Measurements from ENCODE around the gene MRPS26.
A peak's percentile ranks its signal among the peaks of the same experiment; 100 is the strongest.
"Not testable (repeated sequence)": the region's sequence is repeated elsewhere in the genome, so short reads cannot be mapped to it uniquely, and the experiment has no call there.

Gene MRPS26

DNA sequence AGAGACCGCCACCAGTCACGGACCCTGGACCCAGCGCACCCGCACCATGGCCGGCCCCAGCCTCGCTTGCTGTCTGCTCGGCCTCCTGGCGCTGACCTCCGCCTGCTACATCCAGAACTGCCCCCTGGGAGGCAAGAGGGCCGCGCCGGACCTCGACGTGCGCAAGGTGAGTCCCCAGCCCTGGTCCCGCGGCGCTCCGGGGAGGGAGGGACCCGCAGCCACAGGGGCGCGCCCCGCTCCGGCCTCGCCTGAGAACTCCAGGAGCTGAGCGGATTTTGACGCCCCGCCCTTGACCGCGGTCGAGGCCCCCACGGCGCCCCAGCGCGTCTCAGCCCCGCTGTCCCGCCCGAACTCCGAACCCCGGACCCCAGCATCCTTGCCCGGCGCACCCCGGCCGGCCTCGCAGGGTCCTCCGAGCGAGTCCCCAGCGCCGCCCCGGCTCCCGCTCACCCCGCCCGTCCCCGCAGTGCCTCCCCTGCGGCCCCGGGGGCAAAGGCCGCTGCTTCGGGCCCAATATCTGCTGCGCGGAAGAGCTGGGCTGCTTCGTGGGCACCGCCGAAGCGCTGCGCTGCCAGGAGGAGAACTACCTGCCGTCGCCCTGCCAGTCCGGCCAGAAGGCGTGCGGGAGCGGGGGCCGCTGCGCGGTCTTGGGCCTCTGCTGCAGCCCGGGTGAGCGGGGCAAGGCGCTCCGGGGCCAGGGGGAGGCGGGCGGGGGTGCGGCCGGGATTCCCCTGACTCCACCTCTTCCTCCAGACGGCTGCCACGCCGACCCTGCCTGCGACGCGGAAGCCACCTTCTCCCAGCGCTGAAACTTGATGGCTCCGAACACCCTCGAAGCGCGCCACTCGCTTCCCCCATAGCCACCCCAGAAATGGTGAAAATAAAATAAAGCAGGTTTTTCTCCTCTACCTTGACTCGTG lies 26.0 kb downstream of the MRPS26 start, which contains the start of gene OXT:
OXT (plus strand) TSS at position 11 of the 920 bp plus-strand sequence; CDS start at position 47, 36 bp downstream.
- H3K4me3 ChIP-seq (ENCODE audit: insufficient read depth in 1 of 2, low read depth in 1 of 2, low read length in 2 of 2) = peak within 1 kb of the TSS; percentile 18 to 60
- no peak within 1 kb of the TSS for H3K27ac ChIP-seq (ENCODE audit: low read length, poor library complexity, severe bottlenecking)
- H2BK120ac ChIP-seq (ENCODE audit: low read depth, low read length) = no peak within 1 kb of the TSS
- H3K9me3 ChIP-seq (ENCODE audit: control insufficient read depth, low read length) = no peaks in the 10 kb centered on the region
- H2BK15ac ChIP-seq (ENCODE audit: low read depth, poor library complexity, severe bottlenecking) = no peak within 1 kb of the TSS
- no peak for DNase-seq
- H4K8ac ChIP-seq (ENCODE audit: low read length) = peak within 1 kb of the TSS; percentile 41
- 16% methylated on average over 78 of the region's 95 CpGs for WGBS
- no peaks in the 10 kb centered on the region for H3K36me3 ChIP-seq (ENCODE audit: control insufficient read depth in 1 of 2, insufficient read depth in 2 of 2, low read depth in 1 of 2, low read length in 2 of 2)
- no peak within 1 kb of the TSS for H2BK12ac ChIP-seq (ENCODE audit: low read length in 2 of 2)
- no peak within 1 kb of the TSS for H2AFZ ChIP-seq (ENCODE audit: low read depth, low read length)
- H3K4me1 ChIP-seq (ENCODE audit: control insufficient read depth, insufficient read depth, low read depth, low read length) = peaks cover 14% of the 10 kb centered on the region
- H3K4me2 ChIP-seq (ENCODE audit: low read length, poor library complexity, severe bottlenecking) = peak within 1 kb of the TSS; percentile 44
- no peak within 1 kb of the TSS for H3K18ac ChIP-seq (ENCODE audit: low read depth in 1 of 2, low read length in 2 of 2)
- H3K4ac ChIP-seq (ENCODE audit: low read depth in 1 of 2, low read length in 2 of 2) = no peak within 1 kb of the TSS
- no peak within 1 kb of the TSS for H3K14ac ChIP-seq (ENCODE audit: low read length in 2 of 2)
- no peak within 1 kb of the TSS for H3K23ac ChIP-seq (ENCODE audit: low read length in 2 of 2)
- H2AK5ac ChIP-seq (ENCODE audit: low read length, severe bottlenecking) = no peak within 1 kb of the TSS
- peaks cover 22 to 34% of the 10 kb centered on the region in 2 experiments for H3K27me3 ChIP-seq (ENCODE audit: control insufficient read depth in 1 of 2, insufficient read depth in 1 of 2, low read length in 2 of 2)
- H3K79me1 ChIP-seq (replicated peaks; ENCODE audit: low read length, poor library complexity, severe bottlenecking) = no peaks in the 10 kb centered on the region
- H2BK5ac ChIP-seq (ENCODE audit: low read depth, low read length, poor library complexity, severe bottlenecking) = no peak within 1 kb of the TSS
- no peak within 1 kb of the TSS for H4K91ac ChIP-seq (ENCODE audit: low read length)
- H3K9ac ChIP-seq (ENCODE audit: low read length) = no peak within 1 kb of the TSS

DNA sequence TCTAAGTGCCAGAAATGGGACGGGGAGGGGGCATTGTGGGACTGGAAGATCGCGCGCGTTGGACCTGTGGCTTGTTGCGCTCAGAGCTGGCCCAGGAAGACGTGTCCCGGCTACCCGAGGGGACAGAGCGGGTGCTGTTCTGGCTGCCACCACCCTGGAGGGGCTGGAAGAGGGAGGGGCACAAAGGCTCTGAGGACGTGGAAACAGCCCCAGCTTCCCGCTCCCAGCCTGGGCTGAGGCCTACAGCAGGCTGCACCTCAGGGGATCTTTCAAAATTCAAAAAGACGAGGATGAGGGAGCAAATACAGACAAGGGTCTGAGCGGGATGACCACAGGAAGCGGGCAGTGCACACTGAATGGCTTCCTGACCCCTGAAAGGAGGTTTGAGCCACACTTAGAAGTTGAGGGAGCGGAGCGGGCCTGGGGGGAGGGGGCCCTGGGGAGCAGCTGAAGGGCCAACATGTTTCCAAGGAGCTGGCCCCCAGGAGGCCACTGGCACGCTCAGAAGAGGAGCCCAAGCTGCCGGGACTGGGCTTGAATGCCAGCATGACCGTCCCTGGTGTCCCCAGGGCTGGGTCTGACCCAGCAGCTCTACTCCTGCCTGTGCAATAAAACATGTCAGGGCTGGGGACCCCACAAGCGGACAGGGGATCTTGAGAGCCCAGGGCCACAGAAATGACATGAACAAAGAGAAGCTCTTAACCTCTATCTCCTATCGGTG lies 26.8 kb downstream of the MRPS26 start:
- no peak overlapping the region for H3K18ac ChIP-seq (ENCODE audit: low read depth in 1 of 2, low read length in 2 of 2)
- H4K8ac ChIP-seq (ENCODE audit: low read length) = no peak overlapping the region
- no peaks in the 10 kb centered on the region for H3K9me3 ChIP-seq (ENCODE audit: control insufficient read depth, low read length)
- H3K36me3 ChIP-seq (ENCODE audit: control insufficient read depth in 1 of 2, insufficient read depth in 2 of 2, low read depth in 1 of 2, low read length in 2 of 2) = no peaks in the 10 kb centered on the region
- H3K4me1 ChIP-seq (ENCODE audit: control insufficient read depth, insufficient read depth, low read depth, low read length) = peaks cover 11% of the 10 kb centered on the region
- H4K91ac ChIP-seq (ENCODE audit: low read length) = no peak overlapping the region
- peaks cover 22 to 38% of the 10 kb centered on the region in 2 experiments for H3K27me3 ChIP-seq (ENCODE audit: control insufficient read depth in 1 of 2, insufficient read depth in 1 of 2, low read length in 2 of 2)
- WGBS = 83% methylated on average over 22 of the region's 22 CpGs
- H2AFZ ChIP-seq (ENCODE audit: low read depth, low read length) = no peak overlapping the region
- no peak overlapping the region for H2AK5ac ChIP-seq (ENCODE audit: low read length, severe bottlenecking)
- no peak overlapping the region for H2BK12ac ChIP-seq (ENCODE audit: low read length in 2 of 2)
- no peak for DNase-seq
- no peak overlapping the region for H3K27ac ChIP-seq (ENCODE audit: low read length, poor library complexity, severe bottlenecking)
- no peak overlapping the region for H3K4ac ChIP-seq (ENCODE audit: low read depth in 1 of 2, low read length in 2 of 2)
- H3K79me1 ChIP-seq (replicated peaks; ENCODE audit: low read length, poor library complexity, severe bottlenecking) = no peaks in the 10 kb centered on the region
- H2BK5ac ChIP-seq (ENCODE audit: low read depth, low read length, poor library complexity, severe bottlenecking) = no peak overlapping the region
- H3K14ac ChIP-seq (ENCODE audit: low read length in 2 of 2) = no peak overlapping the region
- H3K4me3 ChIP-seq (ENCODE audit: insufficient read depth in 1 of 2, low read depth in 1 of 2, low read length in 2 of 2) = no peak overlapping the region
- no peak overlapping the region for H2BK15ac ChIP-seq (ENCODE audit: low read depth, poor library complexity, severe bottlenecking)
- no peak overlapping the region for H3K9ac ChIP-seq (ENCODE audit: low read length)
- H3K4me2 ChIP-seq (ENCODE audit: low read length, poor library complexity, severe bottlenecking) = no peak overlapping the region
- no peak overlapping the region for H3K23ac ChIP-seq (ENCODE audit: low read length in 2 of 2)
- H2BK120ac ChIP-seq (ENCODE audit: low read depth, low read length) = no peak overlapping the region

DNA sequence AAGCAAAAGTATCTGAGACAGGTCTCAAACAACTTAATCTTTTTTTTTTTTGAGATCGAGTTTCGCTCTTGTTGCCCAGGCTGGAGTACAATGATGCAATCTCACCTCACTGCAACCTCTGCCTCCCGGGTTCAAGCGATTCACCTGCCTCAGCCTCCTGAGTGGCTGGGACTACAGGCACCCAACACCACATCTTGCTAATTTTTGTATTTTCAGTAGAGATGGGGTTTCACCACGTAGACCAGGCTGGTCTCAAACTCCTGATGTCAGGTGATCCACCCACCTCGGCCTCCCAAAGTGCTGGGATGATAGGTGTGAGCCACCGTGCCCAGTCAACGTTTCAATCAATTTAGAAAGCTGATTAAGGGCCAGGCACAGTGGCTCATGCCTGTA lies 27.4 kb downstream of the MRPS26 start:
- not testable (repeated sequence) for H2BK15ac ChIP-seq (ENCODE audit: low read depth, poor library complexity, severe bottlenecking); H3K9me3 ChIP-seq (ENCODE audit: control insufficient read depth, low read length); H3K4me3 ChIP-seq (ENCODE audit: insufficient read depth in 1 of 2, low read depth in 1 of 2, low read length in 2 of 2); H4K91ac ChIP-seq (ENCODE audit: low read length); H3K79me1 ChIP-seq (replicated peaks; ENCODE audit: low read length, poor library complexity, severe bottlenecking); H2BK120ac ChIP-seq (ENCODE audit: low read depth, low read length); H3K18ac ChIP-seq (ENCODE audit: low read depth in 1 of 2, low read length in 2 of 2); H3K36me3 ChIP-seq (ENCODE audit: control insufficient read depth in 1 of 2, insufficient read depth in 2 of 2, low read depth in 1 of 2, low read length in 2 of 2); H3K27ac ChIP-seq (ENCODE audit: low read length, poor library complexity, severe bottlenecking); H2BK5ac ChIP-seq (ENCODE audit: low read depth, low read length, poor library complexity, severe bottlenecking); H3K4me2 ChIP-seq (ENCODE audit: low read length, poor library complexity, severe bottlenecking); H2BK12ac ChIP-seq (ENCODE audit: low read length in 2 of 2); H2AFZ ChIP-seq (ENCODE audit: low read depth, low read length); H3K14ac ChIP-seq (ENCODE audit: low read length in 2 of 2); H3K23ac ChIP-seq (ENCODE audit: low read length in 2 of 2); H2AK5ac ChIP-seq (ENCODE audit: low read length, severe bottlenecking); DNase-seq; H3K4ac ChIP-seq (ENCODE audit: low read depth in 1 of 2, low read length in 2 of 2); H4K8ac ChIP-seq (ENCODE audit: low read length); H3K9ac ChIP-seq (ENCODE audit: low read length)
- H3K4me1 ChIP-seq (ENCODE audit: control insufficient read depth, insufficient read depth, low read depth, low read length) = peaks cover 11% of the 10 kb centered on the region
- peaks cover 22 to 42% of the 10 kb centered on the region in 2 experiments for H3K27me3 ChIP-seq (ENCODE audit: control insufficient read depth in 1 of 2, insufficient read depth in 1 of 2, low read length in 2 of 2)
- WGBS = 81% methylated on average over 8 of the region's 8 CpGs

DNA sequence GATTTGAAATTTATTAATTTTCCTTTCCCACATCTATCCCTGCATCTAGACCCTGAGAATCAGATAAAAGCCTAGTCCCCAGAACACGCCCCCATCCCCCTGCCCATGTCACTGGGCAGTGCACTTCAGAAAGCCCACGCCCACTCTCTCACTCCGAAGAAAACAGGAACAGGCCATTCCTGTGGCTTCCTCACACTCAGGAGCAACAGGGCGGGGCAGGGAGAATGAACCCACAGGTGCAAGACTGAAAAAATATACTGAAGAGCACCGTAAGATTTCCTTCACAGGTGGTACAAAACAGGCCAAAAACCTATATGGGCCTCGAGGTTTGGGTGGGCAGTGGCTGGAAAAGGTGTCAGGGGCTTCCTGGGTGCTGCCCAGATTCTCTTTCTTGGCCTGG lies 29.0 kb downstream of the MRPS26 start:
- no peak overlapping the region for H3K27ac ChIP-seq (ENCODE audit: low read length, poor library complexity, severe bottlenecking)
- H3K27me3 ChIP-seq (ENCODE audit: control insufficient read depth in 1 of 2, insufficient read depth in 1 of 2, low read length in 2 of 2) = peaks cover 25 to 45% of the 10 kb centered on the region in 2 experiments
- H2AFZ ChIP-seq (ENCODE audit: low read depth, low read length) = no peak overlapping the region
- H4K8ac ChIP-seq (ENCODE audit: low read length) = no peak overlapping the region
- no peak overlapping the region for H3K23ac ChIP-seq (ENCODE audit: low read length in 2 of 2)
- peaks cover 11% of the 10 kb centered on the region for H3K4me1 ChIP-seq (ENCODE audit: control insufficient read depth, insufficient read depth, low read depth, low read length)
- H3K4me2 ChIP-seq (ENCODE audit: low read length, poor library complexity, severe bottlenecking) = no peak overlapping the region
- no peak overlapping the region for H3K4ac ChIP-seq (ENCODE audit: low read depth in 1 of 2, low read length in 2 of 2)
- H3K4me3 ChIP-seq (ENCODE audit: insufficient read depth in 1 of 2, low read depth in 1 of 2, low read length in 2 of 2) = no peak overlapping the region
- H3K9ac ChIP-seq (ENCODE audit: low read length) = no peak overlapping the region
- H2AK5ac ChIP-seq (ENCODE audit: low read length, severe bottlenecking) = no peak overlapping the region
- H3K36me3 ChIP-seq (ENCODE audit: control insufficient read depth in 1 of 2, insufficient read depth in 2 of 2, low read depth in 1 of 2, low read length in 2 of 2) = no peaks in the 10 kb centered on the region
- no peak overlapping the region for H3K14ac ChIP-seq (ENCODE audit: low read length in 2 of 2)
- no peak overlapping the region for H2BK12ac ChIP-seq (ENCODE audit: low read length in 2 of 2)
- no peaks in the 10 kb centered on the region for H3K9me3 ChIP-seq (ENCODE audit: control insufficient read depth, low read length)
- H2BK15ac ChIP-seq (ENCODE audit: low read depth, poor library complexity, severe bottlenecking) = no peak overlapping the region
- WGBS = 79% methylated on average over 6 of the region's 6 CpGs
- H2BK5ac ChIP-seq (ENCODE audit: low read depth, low read length, poor library complexity, severe bottlenecking) = no peak overlapping the region
- DNase-seq = no peak
- no peak overlapping the region for H2BK120ac ChIP-seq (ENCODE audit: low read depth, low read length)
- H4K91ac ChIP-seq (ENCODE audit: low read length) = no peak overlapping the region
- H3K79me1 ChIP-seq (replicated peaks; ENCODE audit: low read length, poor library complexity, severe bottlenecking) = no peaks in the 10 kb centered on the region
- H3K18ac ChIP-seq (ENCODE audit: low read depth in 1 of 2, low read length in 2 of 2) = no peak overlapping the region

Measured in mesenchymal stem cell (in vitro differentiated cells and primary cell).